PC-3 (cell line): ENCODE data around the gene EIF3B.

Source experiments
- EZH2 ChIP-seq: fragments of 300-600 bp; sonication (generic); IDR thresholded peaks from one replicate; pipeline ENCODE4 v1.6.1; 2017; ENCODE audit warnings: antibody characterized with exemption, mild to moderate bottlenecking, low read length; ENCODE audit not compliant: unreplicated experiment
- EZH2phosphoT487 ChIP-seq: fragments of 300-600 bp; sonication (generic); IDR thresholded peaks from 2 replicates; pipeline ENCODE4 v1.6.1; 2018; ENCODE audit warnings: mild to moderate bottlenecking, antibody characterized with exemption, low read length, borderline replicate concordance
- TF ChIP-seq, protein P1 (sequence below): fragments of 300-600 bp; sonication (generic); conservative IDR thresholded peaks from 2 replicates; pipeline ENCODE4 v1.5.1; 2017; ENCODE audit warnings: antibody characterized with exemption, low read depth, mild to moderate bottlenecking, low read length

DNA sequence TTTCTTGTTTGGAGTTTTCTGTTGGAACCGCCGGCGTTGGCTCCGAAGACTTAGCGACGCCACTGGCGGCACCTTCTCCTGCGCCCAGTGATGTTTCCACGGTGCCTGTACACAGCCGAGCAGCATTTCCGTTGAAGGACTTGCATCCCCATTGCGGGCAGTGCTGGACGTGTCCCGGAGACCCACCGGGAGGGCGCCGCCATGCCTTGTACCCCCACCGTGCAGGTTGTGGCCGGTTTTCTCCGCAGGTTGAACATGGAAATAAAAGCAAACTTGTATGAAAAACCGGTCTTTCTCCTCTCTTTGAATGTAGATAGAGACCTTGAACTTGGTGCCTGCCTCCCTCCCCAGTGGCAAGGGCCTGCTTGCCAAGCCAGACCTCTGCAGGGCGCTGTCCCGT lies 25.8 kb downstream of the EIF3B start:
- TF ChIP-seq, protein P1, sequence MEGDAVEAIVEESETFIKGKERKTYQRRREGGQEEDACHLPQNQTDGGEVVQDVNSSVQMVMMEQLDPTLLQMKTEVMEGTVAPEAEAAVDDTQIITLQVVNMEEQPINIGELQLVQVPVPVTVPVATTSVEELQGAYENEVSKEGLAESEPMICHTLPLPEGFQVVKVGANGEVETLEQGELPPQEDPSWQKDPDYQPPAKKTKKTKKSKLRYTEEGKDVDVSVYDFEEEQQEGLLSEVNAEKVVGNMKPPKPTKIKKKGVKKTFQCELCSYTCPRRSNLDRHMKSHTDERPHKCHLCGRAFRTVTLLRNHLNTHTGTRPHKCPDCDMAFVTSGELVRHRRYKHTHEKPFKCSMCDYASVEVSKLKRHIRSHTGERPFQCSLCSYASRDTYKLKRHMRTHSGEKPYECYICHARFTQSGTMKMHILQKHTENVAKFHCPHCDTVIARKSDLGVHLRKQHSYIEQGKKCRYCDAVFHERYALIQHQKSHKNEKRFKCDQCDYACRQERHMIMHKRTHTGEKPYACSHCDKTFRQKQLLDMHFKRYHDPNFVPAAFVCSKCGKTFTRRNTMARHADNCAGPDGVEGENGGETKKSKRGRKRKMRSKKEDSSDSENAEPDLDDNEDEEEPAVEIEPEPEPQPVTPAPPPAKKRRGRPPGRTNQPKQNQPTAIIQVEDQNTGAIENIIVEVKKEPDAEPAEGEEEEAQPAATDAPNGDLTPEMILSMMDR: no peak
- no peak for TF ChIP-seq EZH2phosphoT487
- TF ChIP-seq EZH2: no peak
